ENCODE measurements around the gene BRCA1.
"Not testable (repeated sequence)": the region's sequence is repeated elsewhere in the genome, so short reads cannot be mapped to it uniquely, and the experiment has no call there.

The BRCA1 gene

GRCh38 chr17:43069368-43069898 is 55.7 kb downstream of the BRCA1 start:
- Histone ChIP-seq H3K27me3 (ENCODE audit: control insufficient read depth, insufficient read depth, low read length, poor library complexity, severe bottlenecking) (no peaks in the 10 kb centered on the region), H3K4me1 (ENCODE audit: control insufficient read depth, insufficient read depth, low read length) (no peaks in the 10 kb centered on the region), H3K4me3 (ENCODE audit: insufficient read depth, low read depth, low read length) (no peak overlapping the region), H3K9me3 (ENCODE audit: control insufficient read depth, low read length) (no peaks in the 10 kb centered on the region), H3K36me3 (ENCODE audit: control insufficient read depth, insufficient read depth, low read length) (peaks cover 3% of the 10 kb centered on the region), H3K27ac (ENCODE audit: insufficient read depth, low read depth, low read length, poor library complexity, severe bottlenecking) (no peak overlapping the region)
- WGBS, 2 experiments = 95 to 98% methylated on average over 3 of the region's 3 CpGs

- no peaks in the 10 kb centered on the region for H3K4me1 ChIP-seq (ENCODE audit: control insufficient read depth, insufficient read depth, low read length)
- H3K36me3 ChIP-seq (ENCODE audit: control insufficient read depth, insufficient read depth, low read length) = peaks cover 3% of the 10 kb centered on the region
- WGBS, 2 experiments = 95 to 96% methylated on average over 6 of the region's 6 CpGs
- H3K27me3 ChIP-seq (ENCODE audit: control insufficient read depth, insufficient read depth, low read length, poor library complexity, severe bottlenecking) = no peaks in the 10 kb centered on the region
- no peak overlapping the region for H3K4me3 ChIP-seq (ENCODE audit: insufficient read depth, low read depth, low read length)
- no peak overlapping the region for H3K27ac ChIP-seq (ENCODE audit: insufficient read depth, low read depth, low read length, poor library complexity, severe bottlenecking)
- no peaks in the 10 kb centered on the region for H3K9me3 ChIP-seq (ENCODE audit: control insufficient read depth, low read length)
These were observed 56.4 kb downstream of the BRCA1 start for GRCh38 chr17:43068570-43069367.

- H3K4me3 ChIP-seq (ENCODE audit: insufficient read depth, low read depth, low read length) = no peak overlapping the region
- H3K27ac ChIP-seq (ENCODE audit: insufficient read depth, low read depth, low read length, poor library complexity, severe bottlenecking) = no peak overlapping the region
- H3K4me1 ChIP-seq (ENCODE audit: control insufficient read depth, insufficient read depth, low read length) = no peaks in the 10 kb centered on the region
- H3K36me3 ChIP-seq (ENCODE audit: control insufficient read depth, insufficient read depth, low read length) = peaks cover 5% of the 10 kb centered on the region
- H3K27me3 ChIP-seq (ENCODE audit: control insufficient read depth, insufficient read depth, low read length, poor library complexity, severe bottlenecking) = no peaks in the 10 kb centered on the region
- WGBS, 2 experiments = 89 to 92% methylated on average over 10 of the region's 10 CpGs
- no peaks in the 10 kb centered on the region for H3K9me3 ChIP-seq (ENCODE audit: control insufficient read depth, low read length)
These were observed 62.1 kb downstream of the BRCA1 start for GRCh38 chr17:43062984-43063638.

- Histone ChIP-seq H3K27me3 (ENCODE audit: control insufficient read depth, insufficient read depth, low read length, poor library complexity, severe bottlenecking) (no peaks in the 10 kb centered on the region), H3K27ac (ENCODE audit: insufficient read depth, low read depth, low read length, poor library complexity, severe bottlenecking) (no peak overlapping the region), H3K4me3 (ENCODE audit: insufficient read depth, low read depth, low read length) (no peak overlapping the region), H3K4me1 (ENCODE audit: control insufficient read depth, insufficient read depth, low read length) (no peaks in the 10 kb centered on the region), H3K9me3 (ENCODE audit: control insufficient read depth, low read length) (no peaks in the 10 kb centered on the region), H3K36me3 (ENCODE audit: control insufficient read depth, insufficient read depth, low read length) (peaks cover 30% of the 10 kb centered on the region)
- WGBS, 2 experiments = 89 to 94% methylated on average over 7 of the region's 7 CpGs
These were observed 69.1 kb downstream of the BRCA1 start for GRCh38 chr17:43056051-43056450.

GRCh38 chr17:43053008-43053407 is 72.2 kb downstream of the BRCA1 start:
- WGBS, 2 experiments = 95 to 96% methylated on average over 7 of the region's 7 CpGs
- H3K4me1 ChIP-seq (ENCODE audit: control insufficient read depth, insufficient read depth, low read length); H3K9me3 ChIP-seq (ENCODE audit: control insufficient read depth, low read length); H3K27ac ChIP-seq (ENCODE audit: insufficient read depth, low read depth, low read length, poor library complexity, severe bottlenecking); H3K27me3 ChIP-seq (ENCODE audit: control insufficient read depth, insufficient read depth, low read length, poor library complexity, severe bottlenecking); H3K4me3 ChIP-seq (ENCODE audit: insufficient read depth, low read depth, low read length): not testable (repeated sequence)
- peaks cover 32% of the 10 kb centered on the region for H3K36me3 ChIP-seq (ENCODE audit: control insufficient read depth, insufficient read depth, low read length)

- 87 to 100% methylated on average over 1 of the region's 1 CpG for WGBS, 2 experiments
- Histone ChIP-seq H3K4me3 (ENCODE audit: insufficient read depth, low read depth, low read length) (no peak overlapping the region), H3K36me3 (ENCODE audit: control insufficient read depth, insufficient read depth, low read length) (peaks cover 30% of the 10 kb centered on the region), H3K4me1 (ENCODE audit: control insufficient read depth, insufficient read depth, low read length) (no peaks in the 10 kb centered on the region), H3K9me3 (ENCODE audit: control insufficient read depth, low read length) (no peaks in the 10 kb centered on the region), H3K27me3 (ENCODE audit: control insufficient read depth, insufficient read depth, low read length, poor library complexity, severe bottlenecking) (no peaks in the 10 kb centered on the region), H3K27ac (ENCODE audit: insufficient read depth, low read depth, low read length, poor library complexity, severe bottlenecking) (no peak overlapping the region)
These were observed 73.2 kb downstream of the BRCA1 start for GRCh38 chr17:43051969-43052368.

- no peaks in the 10 kb centered on the region for H3K9me3 ChIP-seq (ENCODE audit: control insufficient read depth, low read length)
- no peaks in the 10 kb centered on the region for H3K36me3 ChIP-seq (ENCODE audit: control insufficient read depth, insufficient read depth, low read length)
- no peak overlapping the region for H3K4me3 ChIP-seq (ENCODE audit: insufficient read depth, low read depth, low read length)
- H3K27ac ChIP-seq (ENCODE audit: insufficient read depth, low read depth, low read length, poor library complexity, severe bottlenecking) = no peak overlapping the region
- WGBS, 2 experiments = 93 to 97% methylated on average over 4 of the region's 4 CpGs
- H3K27me3 ChIP-seq (ENCODE audit: control insufficient read depth, insufficient read depth, low read length, poor library complexity, severe bottlenecking) = no peaks in the 10 kb centered on the region
- peaks cover 18% of the 10 kb centered on the region for H3K4me1 ChIP-seq (ENCODE audit: control insufficient read depth, insufficient read depth, low read length)
These were observed 81.1 kb downstream of the BRCA1 start for GRCh38 chr17:43044024-43044423.

- peaks cover 18% of the 10 kb centered on the region for H3K4me1 ChIP-seq (ENCODE audit: control insufficient read depth, insufficient read depth, low read length)
- H3K27ac ChIP-seq (ENCODE audit: insufficient read depth, low read depth, low read length, poor library complexity, severe bottlenecking) = no peak overlapping the region
- no peaks in the 10 kb centered on the region for H3K36me3 ChIP-seq (ENCODE audit: control insufficient read depth, insufficient read depth, low read length)
- H3K9me3 ChIP-seq (ENCODE audit: control insufficient read depth, low read length) = no peaks in the 10 kb centered on the region
- H3K4me3 ChIP-seq (ENCODE audit: insufficient read depth, low read depth, low read length) = no peak overlapping the region
- H3K27me3 ChIP-seq (ENCODE audit: control insufficient read depth, insufficient read depth, low read length, poor library complexity, severe bottlenecking) = no peaks in the 10 kb centered on the region
These were observed 81.9 kb downstream of the BRCA1 start for GRCh38 chr17:43043307-43043706.

GRCh38 chr17:43042025-43042628 is 83.0 kb downstream of the BRCA1 start:
- Histone ChIP-seq H3K9me3 (ENCODE audit: control insufficient read depth, low read length) (no peaks in the 10 kb centered on the region), H3K27ac (ENCODE audit: insufficient read depth, low read depth, low read length, poor library complexity, severe bottlenecking) (no peak overlapping the region), H3K27me3 (ENCODE audit: control insufficient read depth, insufficient read depth, low read length, poor library complexity, severe bottlenecking) (no peaks in the 10 kb centered on the region), H3K4me1 (ENCODE audit: control insufficient read depth, insufficient read depth, low read length) (peaks cover 26% of the 10 kb centered on the region), H3K4me3 (ENCODE audit: insufficient read depth, low read depth, low read length) (no peak overlapping the region), H3K36me3 (ENCODE audit: control insufficient read depth, insufficient read depth, low read length) (no peaks in the 10 kb centered on the region)
- 47 to 55% methylated on average over 5 of the region's 5 CpGs for WGBS, 2 experiments

- Histone ChIP-seq H3K27me3 (ENCODE audit: control insufficient read depth, insufficient read depth, low read length, poor library complexity, severe bottlenecking) (no peaks in the 10 kb centered on the region), H3K36me3 (ENCODE audit: control insufficient read depth, insufficient read depth, low read length) (no peaks in the 10 kb centered on the region), H3K9me3 (ENCODE audit: control insufficient read depth, low read length) (no peaks in the 10 kb centered on the region), H3K4me3 (ENCODE audit: insufficient read depth, low read depth, low read length) (no peak overlapping the region), H3K27ac (ENCODE audit: insufficient read depth, low read depth, low read length, poor library complexity, severe bottlenecking) (peak overlapping the region; percentile 63), H3K4me1 (ENCODE audit: control insufficient read depth, insufficient read depth, low read length) (peaks cover 41% of the 10 kb centered on the region)
- 66 to 73% methylated on average over 2 of the region's 2 CpGs for WGBS, 2 experiments
These were observed 84.5 kb downstream of the BRCA1 start for GRCh38 chr17:43040655-43041054.

Data from ectodermal cell (in vitro differentiated cells).